Adrenal gland (tissue), 12 donors: Measurements from ENCODE around the gene KLHL11. TPM values are rescaled to one million over a fixed set of nuclear protein-coding genes. Genes with fewer than 3 reads are reported as not detected.
A peak's percentile ranks its signal among the peaks of the same experiment; 100 is the strongest.

Experiments used
- DNase-seq, 7 donors: peaks; one replicate each; pipeline ENCODE4 v3.0.0-alpha.2; 2019 to 2020
- H3K27ac ChIP-seq, 5 donors: fragments of 200-600 bp; sonication (generic) in 4 of 5; 1 replicate in 3 of 5; 2 replicates in 2 of 5; pipeline versions ENCODE4 v1.5.1 to v1.8.0; 2016 to 2020; ENCODE audit warnings: mild to moderate bottlenecking in 1 of 5
- H3K27me3 ChIP-seq: fragments of 200-600 bp; 2 replicates; pipeline ENCODE4 v1.8.0; 2021
- H3K36me3 ChIP-seq, 2 donors: fragments of 200-600 bp; replicated peaks in 1 of 2; 1 replicate in 1 of 2; 2 replicates in 1 of 2; pipeline versions ENCODE4 v1.5.1 to v1.8.0; 2018 to 2022
- H3K4me1 ChIP-seq, 2 donors: fragments of 200-600 bp; replicated peaks in 1 of 2; 1 replicate in 1 of 2; 2 replicates in 1 of 2; pipeline versions ENCODE4 v1.5.1 to v1.8.0; 2018 to 2021
- H3K4me3 ChIP-seq, 4 donors: fragments of 200-600 bp; sonication (generic) in 3 of 4; one replicate each; pipeline ENCODE4 v1.5.1; 2016 to 2018
- H3K9me3 ChIP-seq, 3 donors: fragments of 200-600 bp; sonication (generic) in 1 of 3; replicated peaks in 1 of 3; 1 replicate in 2 of 3; 2 replicates in 1 of 3; pipeline versions ENCODE4 v1.5.1 to v1.8.0; 2016 to 2021
- CTCF ChIP-seq, 6 experiments: fragments of 450-650 bp in 4 of 6; fragments of 200-600 bp in 2 of 6; sonication (generic) in 1 of 6; IDR thresholded peaks; 1 replicate in 5 of 6; 2 replicates in 1 of 6; pipeline versions ENCODE4 v1.5.1 to v1.8.0; 2016 to 2021; ENCODE audit warnings: antibody characterized with exemption in 6 of 6, mild to moderate bottlenecking in 2 of 6, moderate library complexity in 1 of 6
- POLR2A ChIP-seq, 2 donors: fragments of 450-650 bp; IDR thresholded peaks; one replicate each; pipeline ENCODE4 v1.6.1; 2017; ENCODE audit warnings: antibody characterized with exemption in 2 of 2, mild to moderate bottlenecking in 2 of 2, moderate library complexity in 1 of 2
- WGBS, 4 donors: extraction: QIAGEN DNeasy Blood & Tissue Kit in 2 of 4; methylation state at CpG; one replicate each; pipeline versions ENCODE4 v1.1.5 to v1.1.7; 2013 to 2017; 5-methylcytosine and 5-hydroxymethylcytosine counted together
- intact Hi-C, 2 donors: fragments of 100-400 bp; cut with DNase I; formaldehyde crosslinking; loops; one replicate each; pipeline versions ENCODE4 v1.14.1 to v1.15.0; 2022 to 2023
- polyA plus RNA-seq, 3 donors: library from polyadenylated mRNA; stranded (reverse); fragments of 200-250 nt in 2 of 3; fragments of 350-450 nt in 1 of 3; fragmentation: Illumina TruSeq in 1 of 3; extraction: RNeasy Lipid Tissue Mini Kit (QIAGEN cat#74804) in 1 of 3; gene quantifications; one replicate each; pipeline ENCODE4 v1.2.3, GENCODE V29; 2013 to 2014
- total RNA-seq, 9 donors: library from RNA; depleted of rRNA in 4 of 9; stranded (reverse); fragments of >200 nt in 4 of 9; fragments of 120-200 nt in 1 of 9; fragmentation: NEBNext Ultra II Directional in 1 of 9; extraction: Animal tissue kit (Norgen Biotek cat#: 25700) in 1 of 9; gene quantifications; one replicate each; pipeline versions ENCODE4 v1.1.0 to v1.2.4, GENCODE V29; 2013 to 2023
- donor health status: healthy with polysubstance abuse.
- donor health status: Bipolar disorder and iron deficiency.
- donor health status: DM: yes; HTN: yes; CAD: no.
- donor health status: DM: no; HTN: no; CAD: no.
- donor health status: DM: no; HTN: no; CAD: no.
- donor health status: DM: yes; HTN: yes; CAD: no.

Gene KLHL11
- total and polyA plus RNA-seq, 12 donors: 0.17 to 42.9 (median 18.3) TPM

DNA sequence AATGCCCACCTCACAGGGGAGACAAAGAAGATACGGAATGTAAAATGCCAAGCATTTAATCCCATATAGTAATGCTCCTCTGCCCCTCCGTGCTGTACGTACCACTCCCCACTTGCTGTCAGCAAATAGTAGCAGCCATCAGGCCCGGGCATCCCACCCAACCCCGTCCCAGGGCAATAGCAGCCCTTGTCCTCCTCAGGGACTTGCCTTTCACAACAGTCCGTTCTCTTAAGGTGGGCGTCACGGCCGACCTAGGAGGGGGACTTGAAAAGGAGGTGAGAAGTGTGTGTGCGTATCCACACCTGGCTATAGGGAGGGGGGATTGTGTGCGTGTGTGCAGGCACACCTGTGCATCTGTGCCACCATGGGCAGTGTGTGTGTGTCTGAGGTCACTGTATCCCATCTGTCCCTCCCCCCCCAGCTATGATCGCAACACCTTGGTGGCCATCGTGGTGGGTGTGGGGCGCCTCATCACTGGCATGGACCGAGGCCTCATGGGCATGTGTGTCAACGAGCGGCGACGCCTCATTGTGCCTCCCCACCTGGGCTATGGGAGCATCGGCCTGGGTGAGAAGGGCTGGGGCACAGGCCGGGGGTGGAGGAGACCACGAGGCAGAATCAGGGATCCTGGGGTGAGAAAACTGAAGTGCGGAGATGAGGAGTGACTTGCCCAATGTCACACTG, 48.4 kb downstream of the KLHL11 start:
- no peaks in the 10 kb centered on the region for H3K27me3 ChIP-seq
- no peak overlapping the region for H3K27ac ChIP-seq
- no peak for TF ChIP-seq POLR2A (IDR thresholded peaks at IDR 0.05)
- TF ChIP-seq CTCF (IDR thresholded peaks at IDR 0.05): no peak
- H3K36me3 ChIP-seq: no peaks in the 10 kb centered on the region
- peaks cover 9 to 11% of the 10 kb centered on the region in 2 donors for H3K4me1 ChIP-seq
- intact Hi-C loops: no loop called here
- no peak for DNase-seq
- 91 to 94% (median 93%) methylated on average over 11 to 23 of the region's 23 CpGs for WGBS, 4 donors
- no peak overlapping the region for H3K4me3 ChIP-seq
- no peaks in the 10 kb centered on the region for H3K9me3 ChIP-seq

GRCh38 chr17:41814195-41814594, 51.0 kb downstream of the KLHL11 start:
- H3K4me1 ChIP-seq: peaks cover 20 to 22% of the 10 kb centered on the region in 2 donors
- intact Hi-C loops: no loop called here
- peak in 1 of 7 donors; percentile 47 for DNase-seq
- H3K36me3 ChIP-seq: no peaks in the 10 kb centered on the region
- no peak overlapping the region for H3K4me3 ChIP-seq
- no peaks in the 10 kb centered on the region for H3K27me3 ChIP-seq
- WGBS, 4 donors: 0 to 32% (median 26%) methylated on average over 1 of the region's 1 CpG
- no peak overlapping the region for H3K27ac ChIP-seq
- H3K9me3 ChIP-seq: no peaks in the 10 kb centered on the region
- no peak for TF ChIP-seq POLR2A (IDR thresholded peaks at IDR 0.05)
- no peak for TF ChIP-seq CTCF (IDR thresholded peaks at IDR 0.05)

- peaks cover 20 to 22% of the 10 kb centered on the region in 2 donors for H3K4me1 ChIP-seq
- 69 to 83% (median 77%) methylated on average over 9 of the region's 9 CpGs for WGBS, 4 donors
- no peaks in the 10 kb centered on the region for H3K36me3 ChIP-seq
- H3K27me3 ChIP-seq: no peaks in the 10 kb centered on the region
- H3K4me3 ChIP-seq: peak overlapping the region in 1 of 4 donors; percentile 95
- no peaks in the 10 kb centered on the region for H3K9me3 ChIP-seq
- no peak for DNase-seq
- intact Hi-C loops: no loop called here
- no peak for TF ChIP-seq CTCF (IDR thresholded peaks at IDR 0.05)
- TF ChIP-seq POLR2A (IDR thresholded peaks at IDR 0.05): no peak
- H3K27ac ChIP-seq: peak overlapping the region in 2 of 5 donors; percentile 30 to 69
Observed at GRCh38 chr17:41813699-41814124, 51.5 kb downstream of the KLHL11 start.

DNA sequence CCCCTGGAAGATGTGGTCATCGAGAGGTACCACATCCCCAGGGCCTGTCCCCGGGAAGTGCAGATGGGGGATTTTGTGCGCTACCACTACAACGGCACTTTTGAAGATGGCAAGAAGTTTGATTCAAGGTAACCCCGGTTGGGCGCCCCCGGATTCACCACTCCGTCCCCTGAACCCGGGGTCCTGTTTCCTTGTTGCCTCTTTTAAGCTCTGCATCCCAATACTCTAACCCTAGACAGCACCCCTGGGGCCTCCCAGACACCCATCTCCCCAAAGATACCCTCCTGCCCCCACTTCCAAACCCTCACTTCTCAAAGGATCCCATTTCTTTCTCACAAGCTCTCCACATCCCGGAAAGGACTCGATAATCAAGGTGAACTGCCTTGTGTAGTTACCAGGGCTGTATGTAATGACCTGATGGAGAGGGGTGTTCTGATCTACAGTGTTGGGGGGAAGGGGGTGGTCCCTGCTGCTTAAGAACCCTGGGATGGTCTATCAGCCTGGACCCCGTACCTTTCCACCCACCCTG, 52.0 kb downstream of the KLHL11 start:
- H3K4me3 ChIP-seq: peak overlapping the region in 2 of 4 donors; percentile 44 to 95
- H3K27ac ChIP-seq: peak overlapping the region in 2 of 5 donors; percentile 30 to 69
- H3K4me1 ChIP-seq: peaks cover 20 to 22% of the 10 kb centered on the region in 2 donors
- no peaks in the 10 kb centered on the region for H3K27me3 ChIP-seq
- DNase-seq: no peak
- H3K9me3 ChIP-seq: no peaks in the 10 kb centered on the region
- 12 to 28% (median 17%) methylated on average over 6 to 12 of the region's 12 CpGs for WGBS, 4 donors
- intact Hi-C loops: no loop called here
- H3K36me3 ChIP-seq: no peaks in the 10 kb centered on the region
- no peak for TF ChIP-seq CTCF (IDR thresholded peaks at IDR 0.05)
